HepG2 (cell line): Measurements from ENCODE around the gene CSTB. TPM values are rescaled to one million over a fixed set of nuclear protein-coding genes. Genes with fewer than 3 reads are reported as not detected.

Source experiments
- CBFB ChIP-seq: sonication (generic); formaldehyde crosslinking; IDR thresholded peaks from 2 replicates; pipeline ENCODE4 v1.4.0; 2020; ENCODE audit warnings: missing genetic modification reagents
- GABPA ChIP-seq, 2 experiments: IDR thresholded peaks; 2 replicates each; pipeline ENCODE4 v1.6.1; 2011 to 2016; ENCODE audit warnings: low read depth in 2 of 2, low read length in 1 of 2, missing biosample characterization in 1 of 2, missing genetic modification characterization in 1 of 2
- KLF16 ChIP-seq, 2 experiments: sonication (generic) in 1 of 2; formaldehyde crosslinking in 1 of 2; IDR thresholded peaks; 2 replicates each; pipeline versions ENCODE4 v1.6.1 to v1.8.0; 2016 to 2023; ENCODE audit warnings: missing genetic modification reagents in 2 of 2, missing compliant biosample characterization in 1 of 2
- RAD21 ChIP-seq: fragments of 450-650 bp; formaldehyde crosslinking; IDR thresholded peaks from 2 replicates; pipeline ENCODE4 v1.5.0; 2020; ENCODE audit warnings: mild to moderate bottlenecking
- SOX13 ChIP-seq, 3 experiments: fragments of 450-650 bp in 1 of 3; sonication (generic) in 1 of 3; formaldehyde crosslinking in 1 of 3; IDR thresholded peaks in 2 of 3; conservative IDR thresholded peaks in 1 of 3; 2 replicates each; pipeline versions ENCODE4 v1.5.0 to v1.6.1; 2016 to 2020; ENCODE audit warnings: antibody characterized with exemption in 1 of 3, mild to moderate bottlenecking in 1 of 3, missing compliant biosample characterization in 1 of 3, missing genetic modification reagents in 1 of 3, moderate library complexity in 1 of 3
- ZBTB2 ChIP-seq: sonication (generic); formaldehyde crosslinking; IDR thresholded peaks from 2 replicates; pipeline ENCODE4 v1.8.0; 2022; ENCODE audit warnings: low read depth, missing genetic modification reagents
- ZFX ChIP-seq: sonication (generic); formaldehyde crosslinking; IDR thresholded peaks from 2 replicates; pipeline ENCODE4 v1.4.0; 2020; ENCODE audit warnings: mild to moderate bottlenecking, low read depth, missing genetic modification reagents, moderate library complexity
- ZNF124 ChIP-seq: sonication (generic); formaldehyde crosslinking; IDR thresholded peaks from 2 replicates; pipeline ENCODE4 v1.4.0; 2020; ENCODE audit warnings: missing genetic modification reagents
- ZNF564 ChIP-seq: sonication (generic); formaldehyde crosslinking; IDR thresholded peaks from 2 replicates; pipeline ENCODE4 v1.8.1; 2023; ENCODE audit warnings: mild to moderate bottlenecking, missing genetic modification reagents
- ZNF784 ChIP-seq: sonication (generic); formaldehyde crosslinking; IDR thresholded peaks from 2 replicates; pipeline ENCODE4 v1.5.1; 2020; ENCODE audit warnings: missing genetic modification reagents, mild to moderate bottlenecking, borderline replicate concordance
- polyA plus RNA-seq, 8 experiments: library from polyadenylated mRNA; depleted of rRNA in 3 of 8; stranded (reverse) in 7 of 8; unstranded in 1 of 8; fragments of >200 nt; fragmentation: Illumina TruSeq in 4 of 8; extraction: Trizol in 4 of 8; gene quantifications; 2 replicates each; pipeline versions ENCODE4 v1.2.1 to v1.2.3, GENCODE V29; 2011 to 2016; ENCODE audit warnings: low read depth in 4 of 8, missing spikeins in 1 of 8, mixed read lengths in 1 of 8; ENCODE audit not compliant: insufficient read depth in 1 of 8
- total RNA-seq, 5 experiments: library from RNA; depleted of rRNA; stranded (reverse); fragments of >200 nt; fragmentation: Illumina TruSeq; extraction: Trizol; gene quantifications; 2 replicates each; pipeline ENCODE4 v1.2.3, GENCODE V29; 2016; ENCODE audit warnings: low read depth in 1 of 5
- TF ChIP-seq, protein P1 (sequence below): sonication (generic); formaldehyde crosslinking; IDR thresholded peaks from one replicate; pipeline ENCODE4 v1.5.1; 2020; ENCODE audit warnings: mild to moderate bottlenecking, missing genetic modification reagents; ENCODE audit errors: not compliant biosample characterization
- TF ChIP-seq, protein P2 (sequence below): sonication (generic); formaldehyde crosslinking; IDR thresholded peaks from 2 replicates; pipeline ENCODE4 v1.5.0; 2020; ENCODE audit warnings: mild to moderate bottlenecking, missing genetic modification reagents
- TF ChIP-seq, protein P3 (sequence below): sonication (generic); formaldehyde crosslinking; IDR thresholded peaks from 2 replicates; pipeline ENCODE4 v1.9.0; 2022; ENCODE audit warnings: missing genetic modification reagents, mild to moderate bottlenecking, borderline replicate concordance

Gene CSTB
- total and polyA plus RNA-seq, 2 of the 13 experiments (the other 11 are each of a cell fraction or from before 2014, with no cell fraction given) = 11.7 to 94.1 TPM

DNA sequence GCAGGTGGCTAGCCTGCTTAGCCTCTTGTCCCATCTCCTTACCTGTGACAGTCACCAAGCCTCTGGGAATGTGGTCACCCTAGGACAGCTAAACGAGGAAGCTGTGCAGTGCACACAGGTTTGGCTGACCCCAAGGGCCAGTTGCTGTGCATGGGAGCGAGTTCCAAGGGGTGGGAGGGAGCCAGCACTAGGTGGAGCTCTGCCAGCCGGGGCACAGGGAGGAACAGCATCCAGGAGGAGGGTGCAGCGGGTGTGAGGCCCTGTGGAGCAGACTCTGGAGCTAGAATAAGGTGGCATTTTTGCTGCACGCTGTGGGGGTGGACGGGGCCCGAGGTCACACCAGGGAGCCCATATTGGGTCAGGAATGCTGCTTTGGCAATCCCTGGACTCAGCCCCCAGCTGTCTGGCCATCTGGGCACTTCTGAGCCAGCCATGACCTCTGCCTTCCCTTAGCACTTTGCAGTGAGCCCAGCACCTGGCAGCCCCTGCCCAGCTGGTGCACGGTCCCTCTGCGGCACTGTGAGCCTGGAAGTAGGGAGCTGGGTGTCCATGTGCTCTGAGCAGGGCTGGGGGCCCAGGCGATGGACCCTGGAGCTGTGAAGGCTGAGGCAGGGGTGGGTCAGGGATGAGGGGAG, 48.5 kb downstream of the CSTB start (continued):
- TF ChIP-seq CBFB (CRISPR knock-in tag) (0 out of 2 replicates have a peak, but pooled peaks have one; percentile 25), RAD21 (CRISPR knock-in tag) (0 out of 2 replicates have a peak, but pooled peaks have one; percentile 31), ZNF564 (no peak), KLF16 (CRISPR knock-in tag; IDR thresholded peaks at IDR 0.05) (0 out of 4 replicates have a peak, but pooled peaks of 1 of the 2 experiments have one; percentile 69), ZNF124 (CRISPR knock-in tag) (peak; percentile 22; the same call in 1 of the 2 replicates), ZNF784 (no peak; the same call in 1 of the 2 replicates), SOX13 (IDR thresholded peaks at IDR 0.05) (no peak), SOX13 (CRISPR knock-in tag; conservative IDR thresholded peaks at IDR 0.05 in 1 of 2, IDR thresholded peaks at IDR 0.05 in 1 of 2) (no peak), ZBTB2 (CRISPR knock-in tag) (no peak), GABPA (IDR thresholded peaks at IDR 0.05; ENCODE audit: low read depth, low read length) (no peak), GABPA (CRISPR knock-in tag; IDR thresholded peaks at IDR 0.05; ENCODE audit: low read depth) (peak; percentile 9; the same call in 1 of the 2 replicates), ZFX (no peak)
- TF ChIP-seq, protein P1, sequence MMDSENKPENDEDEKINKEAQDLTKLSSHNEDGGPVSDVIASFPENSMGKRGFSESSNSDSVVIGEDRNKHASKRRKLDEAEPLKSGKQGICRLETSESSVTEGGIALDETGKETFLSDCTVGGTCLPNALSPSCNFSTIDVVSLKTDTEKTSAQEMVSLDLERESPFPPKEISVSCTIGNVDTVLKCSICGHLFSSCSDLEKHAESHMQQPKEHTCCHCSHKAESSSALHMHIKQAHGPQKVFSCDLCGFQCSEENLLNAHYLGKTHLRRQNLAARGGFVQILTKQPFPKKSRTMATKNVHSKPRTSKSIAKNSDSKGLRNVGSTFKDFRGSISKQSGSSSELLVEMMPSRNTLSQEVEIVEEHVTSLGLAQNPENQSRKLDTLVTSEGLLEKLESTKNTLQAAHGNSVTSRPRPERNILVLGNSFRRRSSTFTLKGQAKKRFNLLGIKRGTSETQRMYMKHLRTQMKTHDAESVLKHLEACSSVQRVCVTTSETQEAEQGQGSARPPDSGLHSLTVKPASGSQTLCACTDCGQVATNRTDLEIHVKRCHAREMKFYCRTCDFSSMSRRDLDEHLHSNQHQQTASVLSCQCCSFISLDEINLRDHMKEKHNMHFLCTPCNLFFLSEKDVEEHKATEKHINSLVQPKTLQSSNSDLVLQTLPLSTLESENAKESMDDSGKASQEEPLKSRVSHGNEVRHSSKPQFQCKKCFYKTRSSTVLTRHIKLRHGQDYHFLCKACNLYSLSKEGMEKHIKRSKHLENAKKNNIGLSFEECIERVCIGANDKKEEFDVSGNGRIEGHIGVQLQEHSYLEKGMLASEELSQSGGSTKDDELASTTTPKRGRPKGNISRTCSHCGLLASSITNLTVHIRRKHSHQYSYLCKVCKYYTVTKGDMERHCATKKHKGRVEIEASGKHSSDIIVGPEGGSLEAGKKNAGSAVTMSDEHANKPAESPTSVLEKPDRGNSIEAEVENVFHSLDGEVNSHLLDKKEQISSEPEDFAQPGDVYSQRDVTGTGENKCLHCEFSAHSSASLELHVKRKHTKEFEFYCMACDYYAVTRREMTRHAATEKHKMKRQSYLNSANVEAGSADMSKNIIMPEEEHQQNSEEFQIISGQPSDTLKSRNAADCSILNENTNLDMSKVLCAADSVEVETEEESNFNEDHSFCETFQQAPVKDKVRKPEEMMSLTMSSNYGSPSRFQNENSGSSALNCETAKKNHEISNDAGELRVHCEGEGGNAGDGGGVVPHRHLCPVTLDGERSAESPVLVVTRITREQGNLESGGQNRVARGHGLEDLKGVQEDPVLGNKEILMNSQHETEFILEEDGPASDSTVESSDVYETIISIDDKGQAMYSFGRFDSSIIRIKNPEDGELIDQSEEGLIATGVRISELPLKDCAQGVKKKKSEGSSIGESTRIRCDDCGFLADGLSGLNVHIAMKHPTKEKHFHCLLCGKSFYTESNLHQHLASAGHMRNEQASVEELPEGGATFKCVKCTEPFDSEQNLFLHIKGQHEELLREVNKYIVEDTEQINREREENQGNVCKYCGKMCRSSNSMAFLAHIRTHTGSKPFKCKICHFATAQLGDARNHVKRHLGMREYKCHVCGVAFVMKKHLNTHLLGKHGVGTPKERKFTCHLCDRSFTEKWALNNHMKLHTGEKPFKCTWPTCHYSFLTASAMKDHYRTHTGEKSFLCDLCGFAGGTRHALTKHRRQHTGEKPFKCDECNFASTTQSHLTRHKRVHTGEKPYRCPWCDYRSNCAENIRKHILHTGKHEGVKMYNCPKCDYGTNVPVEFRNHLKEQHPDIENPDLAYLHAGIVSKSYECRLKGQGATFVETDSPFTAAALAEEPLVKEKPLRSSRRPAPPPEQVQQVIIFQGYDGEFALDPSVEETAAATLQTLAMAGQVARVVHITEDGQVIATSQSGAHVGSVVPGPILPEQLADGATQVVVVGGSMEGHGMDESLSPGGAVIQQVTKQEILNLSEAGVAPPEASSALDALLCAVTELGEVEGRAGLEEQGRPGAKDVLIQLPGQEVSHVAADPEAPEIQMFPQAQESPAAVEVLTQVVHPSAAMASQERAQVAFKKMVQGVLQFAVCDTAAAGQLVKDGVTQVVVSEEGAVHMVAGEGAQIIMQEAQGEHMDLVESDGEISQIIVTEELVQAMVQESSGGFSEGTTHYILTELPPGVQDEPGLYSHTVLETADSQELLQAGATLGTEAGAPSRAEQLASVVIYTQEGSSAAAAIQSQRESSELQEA (CRISPR knock-in tag) = no peak
- TF ChIP-seq, protein P2, sequence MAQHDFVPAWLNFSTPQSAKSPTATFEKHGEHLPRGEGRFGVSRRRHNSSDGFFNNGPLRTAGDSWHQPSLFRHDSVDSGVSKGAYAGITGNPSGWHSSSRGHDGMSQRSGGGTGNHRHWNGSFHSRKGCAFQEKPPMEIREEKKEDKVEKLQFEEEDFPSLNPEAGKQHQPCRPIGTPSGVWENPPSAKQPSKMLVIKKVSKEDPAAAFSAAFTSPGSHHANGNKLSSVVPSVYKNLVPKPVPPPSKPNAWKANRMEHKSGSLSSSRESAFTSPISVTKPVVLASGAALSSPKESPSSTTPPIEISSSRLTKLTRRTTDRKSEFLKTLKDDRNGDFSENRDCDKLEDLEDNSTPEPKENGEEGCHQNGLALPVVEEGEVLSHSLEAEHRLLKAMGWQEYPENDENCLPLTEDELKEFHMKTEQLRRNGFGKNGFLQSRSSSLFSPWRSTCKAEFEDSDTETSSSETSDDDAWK (CRISPR knock-in tag) = no peak
- TF ChIP-seq, protein P3, sequence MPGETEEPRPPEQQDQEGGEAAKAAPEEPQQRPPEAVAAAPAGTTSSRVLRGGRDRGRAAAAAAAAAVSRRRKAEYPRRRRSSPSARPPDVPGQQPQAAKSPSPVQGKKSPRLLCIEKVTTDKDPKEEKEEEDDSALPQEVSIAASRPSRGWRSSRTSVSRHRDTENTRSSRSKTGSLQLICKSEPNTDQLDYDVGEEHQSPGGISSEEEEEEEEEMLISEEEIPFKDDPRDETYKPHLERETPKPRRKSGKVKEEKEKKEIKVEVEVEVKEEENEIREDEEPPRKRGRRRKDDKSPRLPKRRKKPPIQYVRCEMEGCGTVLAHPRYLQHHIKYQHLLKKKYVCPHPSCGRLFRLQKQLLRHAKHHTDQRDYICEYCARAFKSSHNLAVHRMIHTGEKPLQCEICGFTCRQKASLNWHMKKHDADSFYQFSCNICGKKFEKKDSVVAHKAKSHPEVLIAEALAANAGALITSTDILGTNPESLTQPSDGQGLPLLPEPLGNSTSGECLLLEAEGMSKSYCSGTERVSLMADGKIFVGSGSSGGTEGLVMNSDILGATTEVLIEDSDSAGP (CRISPR knock-in tag) = no peak
